HG02973 (cell line): ENCODE results near the gene PGM3.

ENCODE experiments used
- ATAC-seq: cut with Tn5 transposase; IDR thresholded peaks from one replicate; pipeline ENCODE4 v1.9.1; 2021; ENCODE audit warnings: moderate library complexity; ENCODE audit not compliant: unreplicated experiment

Gene PGM3

DNA sequence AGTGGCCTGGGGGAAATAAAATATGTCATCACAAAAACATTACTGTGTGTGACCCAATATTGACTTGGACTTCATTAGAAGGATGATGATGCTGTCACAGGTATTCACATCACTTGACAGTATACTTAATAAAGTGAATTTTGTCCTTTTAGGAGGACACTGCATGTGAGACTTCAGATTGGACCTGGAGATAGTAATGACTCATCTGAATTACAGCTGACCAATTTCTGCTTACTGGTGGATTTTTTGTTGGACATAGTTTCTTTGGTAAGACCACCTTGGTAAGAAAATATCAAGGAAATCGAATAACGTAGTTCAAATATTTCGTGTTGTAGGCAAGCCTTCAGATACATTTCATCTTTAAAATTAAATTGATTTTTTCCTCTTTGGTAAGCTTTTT is 68.5 kb downstream of the PGM3 start:
- no peak for ATAC-seq

DNA sequence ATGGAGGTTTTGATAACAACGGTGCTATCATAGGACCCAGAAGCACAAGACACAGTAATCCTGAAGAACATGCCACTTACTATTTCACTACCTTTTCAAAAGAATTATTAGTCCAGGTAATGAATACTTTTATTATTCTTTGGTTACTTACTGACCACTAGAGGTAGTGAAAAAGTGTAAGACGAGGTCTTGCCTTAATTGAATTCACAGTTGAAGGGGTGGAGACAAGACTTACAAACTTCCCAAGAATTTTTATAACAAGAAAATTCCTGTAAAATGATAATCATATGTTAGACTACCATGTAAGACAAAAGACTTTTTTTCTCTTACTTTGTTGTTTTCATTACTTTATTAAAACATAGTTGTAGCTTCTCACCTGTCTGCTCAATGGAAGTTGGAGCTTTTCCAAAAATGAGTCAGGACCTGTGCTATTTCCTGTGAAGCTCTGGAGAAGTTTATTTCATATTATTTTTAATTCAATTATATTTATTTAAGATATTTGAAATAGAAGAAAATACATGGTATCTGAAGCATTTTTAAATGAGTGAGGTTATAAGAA is 73.2 kb downstream of the PGM3 start:
- no peak for ATAC-seq

DNA sequence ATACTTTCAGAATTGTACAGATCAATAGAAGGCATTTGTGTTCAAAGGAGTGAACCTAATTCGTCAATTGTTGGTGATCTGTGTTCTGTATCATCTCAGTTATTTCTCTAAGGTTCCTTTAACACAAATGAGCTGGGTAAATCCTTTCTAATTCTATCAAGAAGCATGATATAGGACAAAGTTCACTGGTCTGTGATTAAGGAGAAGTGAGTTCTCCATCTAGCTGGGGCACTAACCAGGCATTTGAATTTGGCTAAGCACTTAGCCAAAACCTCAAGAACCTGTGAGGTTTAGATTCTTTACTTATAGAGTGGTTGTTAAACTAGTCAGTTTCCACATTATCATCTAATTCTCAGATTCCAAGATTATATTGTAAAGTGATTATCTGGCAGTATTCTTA is 75.3 kb downstream of the PGM3 start:
- no peak for ATAC-seq
